NCI-H345 treated with DMSO at 0.1 percent for 48 hours (cell line): ENCODE data around the gene FARS2.

Source experiments
- DNase-seq: peaks from one replicate; lab custom pipeline; 2025; ENCODE audit not compliant: unreplicated experiment; lab: John Stamatoyannopoulos, UW

Gene FARS2

DNA sequence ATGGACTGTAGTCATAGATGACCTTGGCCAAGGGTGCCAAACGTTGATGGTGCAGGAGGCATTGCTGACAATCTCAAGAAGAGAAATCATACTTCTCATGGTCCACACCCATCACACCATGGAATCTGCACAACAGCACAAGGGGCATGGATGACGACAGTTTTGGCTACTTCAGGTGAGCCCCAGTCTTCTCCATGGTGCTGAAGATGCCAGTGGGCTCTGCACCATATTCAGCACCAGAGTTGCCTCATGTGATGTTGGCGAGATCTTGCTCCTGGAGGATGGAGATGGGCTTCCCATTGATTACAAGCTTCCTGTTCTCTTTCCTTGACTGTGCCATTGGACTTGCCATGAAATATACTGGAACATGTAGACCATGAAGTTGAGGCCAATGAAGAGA lies 556.6 kb downstream of the FARS2 start:
- DNase-seq: no peak

GRCh38 chr6:5818959-5819358 lies 557.6 kb downstream of the FARS2 start:
- DNase-seq: no peak
